CD4-positive, alpha-beta memory T cell (primary cell): ENCODE results near the gene RNGTT. TPM values are rescaled to one million over a fixed set of nuclear protein-coding genes. Genes with fewer than 3 reads are reported as not detected.

Source experiments
- CTCF ChIA-PET: fragments of 350-600 bp; sonication (Branson Sonifier 250); formaldehyde crosslinking; loops from one replicate; lab custom pipeline; 2021; ENCODE audit warnings: inconsistent platforms; ENCODE audit not compliant: partially characterized antibody; lab: Charles Lee
- POLR2A ChIA-PET: fragments of 350-600 bp; sonication (Branson Sonifier 250); formaldehyde crosslinking; loops from one replicate; lab custom pipeline; 2021; ENCODE audit not compliant: partially characterized antibody; lab: Charles Lee
- DNase-seq, 5 donors: peaks; one replicate each; pipeline versions ENCODE4 v3.0.0 to v3.0.0-alpha.2; 2020 to 2022; ENCODE audit warnings: mixed read lengths in 1 of 5
- H3K27ac ChIP-seq: one replicate; pipeline ENCODE4 v1.7.0; 2013; ENCODE audit warnings: low read depth, low read length
- H3K27me3 ChIP-seq: 2 replicates; pipeline ENCODE4 v1.7.0; 2013; ENCODE audit warnings: mild to moderate bottlenecking, low read length, moderate library complexity; ENCODE audit not compliant: insufficient read depth
- H3K36me3 ChIP-seq: 2 replicates; pipeline ENCODE4 v1.7.0; 2013; ENCODE audit warnings: mild to moderate bottlenecking, low read length, moderate library complexity; ENCODE audit not compliant: insufficient read depth
- H3K4me1 ChIP-seq: 2 replicates; pipeline ENCODE4 v1.7.0; 2013; ENCODE audit warnings: mild to moderate bottlenecking, low read length, moderate library complexity; ENCODE audit not compliant: insufficient read depth
- H3K4me3 ChIP-seq, 2 donors: one replicate each; pipeline ENCODE4 v1.7.0; 2013; ENCODE audit warnings: low read length in 2 of 2, mild to moderate bottlenecking in 1 of 2
- H3K9me3 ChIP-seq, 2 donors: one replicate each; pipeline ENCODE4 v1.7.0; 2013; ENCODE audit warnings: low read length in 2 of 2, control low read depth in 1 of 2; ENCODE audit not compliant: control insufficient read depth in 1 of 2
- H3K27ac Mint-ChIP-seq, 7 donors: one replicate each; pipeline ENCODE4 v1.8.0; 2020 to 2021; ENCODE audit warnings: mixed read lengths in 7 of 7, mild to moderate bottlenecking in 6 of 7, inconsistent platforms in 3 of 7, moderate library complexity in 3 of 7
- H3K27me3 Mint-ChIP-seq, 2 donors: one replicate each; pipeline ENCODE4 v1.8.0; 2020 to 2021; ENCODE audit warnings: mixed read lengths in 2 of 2
- H3K36me3 Mint-ChIP-seq, 2 donors: one replicate each; pipeline ENCODE4 v1.8.0; 2020 to 2021; ENCODE audit warnings: mixed read lengths in 2 of 2, inconsistent platforms in 1 of 2, mild to moderate bottlenecking in 1 of 2
- H3K4me1 Mint-ChIP-seq, 4 donors: one replicate each; pipeline ENCODE4 v1.8.0; 2020 to 2021; ENCODE audit warnings: mixed read lengths in 4 of 4, mild to moderate bottlenecking in 1 of 4
- H3K4me3 Mint-ChIP-seq, 8 donors: one replicate each; pipeline ENCODE4 v1.8.0; 2020 to 2021; ENCODE audit warnings: mixed read lengths in 8 of 8, mild to moderate bottlenecking in 7 of 8, moderate library complexity in 6 of 8, inconsistent platforms in 3 of 8
- H3K9me3 Mint-ChIP-seq, 8 donors: one replicate each; pipeline ENCODE4 v1.8.0; 2020 to 2021; ENCODE audit warnings: mixed read lengths in 8 of 8, mild to moderate bottlenecking in 5 of 8, inconsistent platforms in 3 of 8, moderate library complexity in 1 of 8
- intact Hi-C: fragments of 100-400 bp; cut with micrococcal nuclease; formaldehyde crosslinking; loops from one replicate; pipeline ENCODE4 v1.15.1; 2023
- polyA plus RNA-seq, 2 donors: library from polyadenylated mRNA; unstranded; fragments of 300-500 nt; fragmentation: Illumina TruSeq; gene quantifications; one replicate each; pipeline ENCODE4 v1.2.3, GENCODE V29; 2021
- total RNA-seq, 2 experiments: library from RNA; stranded (reverse); gene quantifications; one replicate each; pipeline ENCODE4 v1.2.3, GENCODE V29; 2021

RNGTT gene
- total and polyA plus RNA-seq, 4 experiments from 2014 or later, result 17.3 to 21.8 (median 19.1) TPM

GRCh38 chr6:88895911-88896310 lies 67.5 kb downstream of the RNGTT start:
- Histone ChIP-seq H3K27ac (no peak overlapping the region), H3K9me3 (no peaks in the 10 kb centered on the region), H3K4me3 (no peak overlapping the region), H3K4me1 (no peaks in the 10 kb centered on the region), H3K27me3 (no peaks in the 10 kb centered on the region), H3K36me3 (no peaks in the 10 kb centered on the region)
- Mint-ChIP-seq H3K4me1 (no peaks in the 10 kb centered on the region), H3K9me3 (no peaks in the 10 kb centered on the region), H3K4me3 (no peak overlapping the region), H3K27me3 (no peaks in the 10 kb centered on the region), H3K27ac (no peak overlapping the region), H3K36me3 (peaks cover 7 to 15% of the 10 kb centered on the region in 2 donors)
- CTCF ChIA-PET, result no interaction called here
- intact Hi-C loops, result no loop called here
- DNase-seq, result no peak
- POLR2A ChIA-PET, result no interaction called here

GRCh38 chr6:88890860-88891845 lies 72.3 kb downstream of the RNGTT start:
- Histone ChIP-seq H3K27ac (no peak overlapping the region), H3K36me3 (no peaks in the 10 kb centered on the region), H3K4me3 (no peak overlapping the region), H3K9me3 (no peaks in the 10 kb centered on the region), H3K27me3 (no peaks in the 10 kb centered on the region), H3K4me1 (no peaks in the 10 kb centered on the region)
- H3K36me3 Mint-ChIP-seq, result peaks cover 20 to 24% of the 10 kb centered on the region in 2 donors
- no peak for DNase-seq
- no peaks in the 10 kb centered on the region for H3K9me3 Mint-ChIP-seq
- ChIA-PET CTCF (interaction anchor here (1.3 to 1.5 kb wide), 2 partner anchors 9 to 20 kb away, joined by 3 to 4 read pairs; no protein-coding TSS in a partner anchor), POLR2A (no interaction called here)
- no peak overlapping the region for H3K4me3 Mint-ChIP-seq
- H3K27me3 Mint-ChIP-seq, result no peaks in the 10 kb centered on the region
- H3K27ac Mint-ChIP-seq, result peak overlapping the region in 1 of 7 donors; percentile 34
- intact Hi-C loops, result no loop called here
- no peaks in the 10 kb centered on the region for H3K4me1 Mint-ChIP-seq

- no peaks in the 10 kb centered on the region for H3K4me1 ChIP-seq
- H3K9me3 Mint-ChIP-seq, result peaks cover 0 to 4% (median 0%) of the 10 kb centered on the region in 8 donors
- no peak for DNase-seq
- intact Hi-C loops, result no loop called here
- H3K4me1 Mint-ChIP-seq, result no peaks in the 10 kb centered on the region
- ChIA-PET CTCF (interaction anchor here (0.8 to 1.5 kb wide), 3 partner anchors 8 to 19 kb away, joined by 3 to 4 read pairs (median 3); no protein-coding TSS in a partner anchor), POLR2A (no interaction called here)
- no peaks in the 10 kb centered on the region for H3K9me3 ChIP-seq
- no peak overlapping the region for H3K4me3 Mint-ChIP-seq
- no peaks in the 10 kb centered on the region for H3K27me3 ChIP-seq
- peaks cover 24 to 31% of the 10 kb centered on the region in 2 donors for H3K36me3 Mint-ChIP-seq
- no peaks in the 10 kb centered on the region for H3K27me3 Mint-ChIP-seq
- no peak overlapping the region for H3K27ac ChIP-seq
- H3K27ac Mint-ChIP-seq, result no peak overlapping the region
- no peaks in the 10 kb centered on the region for H3K36me3 ChIP-seq
- no peak overlapping the region for H3K4me3 ChIP-seq
Observed at GRCh38 chr6:88890394-88890793, 73.0 kb downstream of the RNGTT start.

- no peak for DNase-seq
- no peak overlapping the region for H3K4me3 ChIP-seq
- H3K4me1 Mint-ChIP-seq, result peaks cover 0 to 5% (median 3%) of the 10 kb centered on the region in 4 donors
- peak overlapping the region in 3 of 7 donors; percentile 6 to 76 (median 57) for H3K27ac Mint-ChIP-seq
- ChIA-PET POLR2A (no interaction called here), CTCF (no interaction called here)
- H3K4me1 ChIP-seq, result no peaks in the 10 kb centered on the region
- H3K27me3 ChIP-seq, result no peaks in the 10 kb centered on the region
- H3K27ac ChIP-seq, result no peak overlapping the region
- H3K36me3 Mint-ChIP-seq, result peaks cover 38 to 51% of the 10 kb centered on the region in 2 donors
- H3K9me3 Mint-ChIP-seq, result peaks cover 0 to 4% (median 0%) of the 10 kb centered on the region in 8 donors
- H3K9me3 ChIP-seq, result no peaks in the 10 kb centered on the region
- no peaks in the 10 kb centered on the region for H3K27me3 Mint-ChIP-seq
- H3K4me3 Mint-ChIP-seq, result no peak overlapping the region
- no peaks in the 10 kb centered on the region for H3K36me3 ChIP-seq
- intact Hi-C loops, result no loop called here
Observed at GRCh38 chr6:88884361-88884760, 79.1 kb downstream of the RNGTT start.

GRCh38 chr6:88882536-88882935 lies 80.9 kb downstream of the RNGTT start:
- ChIA-PET CTCF (interaction anchor here (0.6 to 4.3 kb wide), 3 partner anchors 9 to 471 kb away, joined by 3 to 28 read pairs (median 3); no protein-coding TSS in a partner anchor), POLR2A (no interaction called here)
- no peaks in the 10 kb centered on the region for H3K36me3 ChIP-seq
- no peaks in the 10 kb centered on the region for H3K27me3 Mint-ChIP-seq
- peaks cover 34 to 47% of the 10 kb centered on the region in 2 donors for H3K36me3 Mint-ChIP-seq
- H3K27ac Mint-ChIP-seq, result no peak overlapping the region
- H3K27ac ChIP-seq, result no peak overlapping the region
- no peak for DNase-seq
- intact Hi-C loops, result no loop called here
- H3K9me3 ChIP-seq, result no peaks in the 10 kb centered on the region
- H3K4me3 Mint-ChIP-seq, result no peak overlapping the region
- H3K4me1 Mint-ChIP-seq, result peaks cover 0 to 5% (median 4%) of the 10 kb centered on the region in 4 donors
- no peaks in the 10 kb centered on the region for H3K4me1 ChIP-seq
- H3K4me3 ChIP-seq, result no peak overlapping the region
- H3K9me3 Mint-ChIP-seq, result peaks cover 0 to 4% (median 0%) of the 10 kb centered on the region in 8 donors
- no peaks in the 10 kb centered on the region for H3K27me3 ChIP-seq

- ChIA-PET CTCF (interaction anchor here (1.0 to 4.3 kb wide), 2 partner anchors 10 to 11 kb away, joined by 3 to 28 read pairs; no protein-coding TSS in a partner anchor), POLR2A (no interaction called here)
- no peak overlapping the region for H3K27ac Mint-ChIP-seq
- H3K27me3 ChIP-seq, result no peaks in the 10 kb centered on the region
- peaks cover 0 to 5% (median 4%) of the 10 kb centered on the region in 4 donors for H3K4me1 Mint-ChIP-seq
- no peak overlapping the region for H3K4me3 ChIP-seq
- H3K36me3 Mint-ChIP-seq, result peaks cover 29 to 38% of the 10 kb centered on the region in 2 donors
- H3K9me3 Mint-ChIP-seq, result peaks cover 0 to 4% (median 0%) of the 10 kb centered on the region in 8 donors
- no peak for DNase-seq
- H3K4me3 Mint-ChIP-seq, result no peak overlapping the region
- no peaks in the 10 kb centered on the region for H3K36me3 ChIP-seq
- no peaks in the 10 kb centered on the region for H3K9me3 ChIP-seq
- no peak overlapping the region for H3K27ac ChIP-seq
- intact Hi-C loops, result no loop called here
- H3K4me1 ChIP-seq, result no peaks in the 10 kb centered on the region
- no peaks in the 10 kb centered on the region for H3K27me3 Mint-ChIP-seq
Observed at GRCh38 chr6:88881451-88881850, 82.0 kb downstream of the RNGTT start.

GRCh38 chr6:88880021-88880420 lies 83.4 kb downstream of the RNGTT start:
- Mint-ChIP-seq H3K27ac (no peak overlapping the region), H3K4me3 (no peak overlapping the region), H3K9me3 (no peaks in the 10 kb centered on the region), H3K27me3 (no peaks in the 10 kb centered on the region), H3K4me1 (peaks cover 0 to 6% (median 5%) of the 10 kb centered on the region in 4 donors), H3K36me3 (peaks cover 20 to 24% of the 10 kb centered on the region in 2 donors)
- no peaks in the 10 kb centered on the region for H3K27me3 ChIP-seq
- H3K4me1 ChIP-seq, result no peaks in the 10 kb centered on the region
- no peak for DNase-seq
- intact Hi-C loops, result no loop called here
- H3K4me3 ChIP-seq, result no peak overlapping the region
- POLR2A ChIA-PET, result no interaction called here
- CTCF ChIA-PET, result interaction anchor here (4.3 kb wide), 1 partner anchor 10 kb away, joined by 28 read pairs; no protein-coding TSS in a partner anchor
- no peaks in the 10 kb centered on the region for H3K36me3 ChIP-seq
- H3K9me3 ChIP-seq, result no peaks in the 10 kb centered on the region
- no peak overlapping the region for H3K27ac ChIP-seq
